Panc1 (cell line): Measurements from ENCODE around the gene STAB2.

Experiments
- CTCF ChIP-seq: fragments of 450-650 bp; IDR thresholded peaks from 2 replicates; pipeline ENCODE4 v1.5.1; 2017; ENCODE audit warnings: mild to moderate bottlenecking
- POLR2AphosphoS5 ChIP-seq: IDR thresholded peaks from 2 replicates; pipeline ENCODE4 v1.6.1; 2012; ENCODE audit warnings: mild to moderate bottlenecking, low read depth, low read length, moderate library complexity
- REST ChIP-seq, 2 experiments: IDR thresholded peaks; 2 replicates each; pipeline ENCODE4 v1.6.1; 2011 to 2012; ENCODE audit warnings: low read depth in 2 of 2, control low read depth in 1 of 2, low read length in 1 of 2, mild to moderate bottlenecking in 1 of 2, moderate library complexity in 1 of 2; ENCODE audit not compliant: insufficient read depth in 1 of 2

GRCh38 chr12:103586791-103587370 lies at the start of gene STAB2:
- TF ChIP-seq POLR2AphosphoS5 (no peak), REST (IDR thresholded peaks at IDR 0.05; ENCODE audit: insufficient read depth in 1 of 2, low read depth in 2 of 2, low read length in 1 of 2) (no peak), CTCF (no peak)
